ENCODE results near the gene SND1.

Gene SND1

DNA sequence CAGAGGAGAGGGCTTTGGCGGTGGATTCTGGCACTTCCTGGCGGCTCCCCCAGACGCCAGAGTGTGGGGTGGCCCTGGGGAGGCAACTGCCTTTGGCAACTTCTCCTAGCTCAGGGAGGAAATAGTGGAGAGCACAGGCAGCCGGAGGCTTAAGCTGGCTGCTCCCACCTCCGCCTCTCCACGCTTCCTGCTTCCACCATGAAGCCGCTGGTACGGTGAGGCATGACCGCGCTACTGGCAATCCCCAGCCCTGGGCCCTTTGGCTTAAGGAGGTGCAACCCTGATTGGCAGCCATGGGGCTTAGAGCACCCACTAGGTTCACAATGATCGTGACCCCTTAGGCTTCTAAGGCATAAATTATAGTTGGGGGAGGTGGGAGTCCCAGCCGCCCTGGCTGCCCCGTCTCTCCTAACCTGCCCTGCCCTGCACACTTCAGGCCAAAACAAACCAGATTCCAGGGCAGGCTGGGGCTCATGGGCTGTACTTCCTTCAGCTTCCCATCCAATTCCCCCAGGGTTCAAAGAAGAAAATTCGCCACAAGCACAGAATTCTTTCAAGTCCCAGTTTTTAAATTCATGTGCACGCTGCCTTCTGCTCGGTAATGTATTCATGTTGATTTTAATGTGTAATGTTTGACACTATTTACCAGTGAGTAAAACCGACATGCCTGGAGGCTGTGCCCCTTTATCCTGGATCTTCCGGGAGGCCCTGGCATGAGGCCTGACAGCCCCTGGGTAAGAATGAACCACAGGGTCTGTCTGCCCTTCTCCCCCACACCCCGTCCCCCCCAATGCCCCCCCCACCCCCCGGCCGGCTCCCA lies 469.9 kb downstream of the SND1 start:
- no peaks in the 10 kb centered on the region for H3K36me3 ChIP-seq (ENCODE audit: control insufficient read depth, insufficient read depth, low read length)
- H3K9me3 ChIP-seq (ENCODE audit: control insufficient read depth, insufficient read depth, low read length) = no peaks in the 10 kb centered on the region
- no peaks in the 10 kb centered on the region; the same call in 1 of the 2 replicates for H3K4me1 ChIP-seq (ENCODE audit: control insufficient read depth, insufficient read depth, low read length)
- H3K27ac ChIP-seq (ENCODE audit: low read depth, low read length) = no peak overlapping the region
- H3K27me3 ChIP-seq (ENCODE audit: control insufficient read depth, insufficient read depth, low read length) = peaks cover 6% of the 10 kb centered on the region; the same call in 1 of the 2 replicates
- no peak overlapping the region for H3K4me3 ChIP-seq (ENCODE audit: low read depth, low read length)
- no peak overlapping the region for H3K9ac ChIP-seq (ENCODE audit: low read depth, low read length)

GRCh38 chr7:128122576-128123290 lies 470.7 kb downstream of the SND1 start:
- Histone ChIP-seq H3K9me3 (ENCODE audit: control insufficient read depth, insufficient read depth, low read length) (no peaks in the 10 kb centered on the region), H3K36me3 (ENCODE audit: control insufficient read depth, insufficient read depth, low read length) (no peaks in the 10 kb centered on the region), H3K4me3 (ENCODE audit: low read depth, low read length) (no peak overlapping the region), H3K4me1 (ENCODE audit: control insufficient read depth, insufficient read depth, low read length) (no peaks in the 10 kb centered on the region; the same call in 1 of the 2 replicates), H3K27me3 (ENCODE audit: control insufficient read depth, insufficient read depth, low read length) (peaks cover 6% of the 10 kb centered on the region; the same call in 1 of the 2 replicates), H3K27ac (ENCODE audit: low read depth, low read length) (no peak overlapping the region), H3K9ac (ENCODE audit: low read depth, low read length) (no peak overlapping the region)

DNA sequence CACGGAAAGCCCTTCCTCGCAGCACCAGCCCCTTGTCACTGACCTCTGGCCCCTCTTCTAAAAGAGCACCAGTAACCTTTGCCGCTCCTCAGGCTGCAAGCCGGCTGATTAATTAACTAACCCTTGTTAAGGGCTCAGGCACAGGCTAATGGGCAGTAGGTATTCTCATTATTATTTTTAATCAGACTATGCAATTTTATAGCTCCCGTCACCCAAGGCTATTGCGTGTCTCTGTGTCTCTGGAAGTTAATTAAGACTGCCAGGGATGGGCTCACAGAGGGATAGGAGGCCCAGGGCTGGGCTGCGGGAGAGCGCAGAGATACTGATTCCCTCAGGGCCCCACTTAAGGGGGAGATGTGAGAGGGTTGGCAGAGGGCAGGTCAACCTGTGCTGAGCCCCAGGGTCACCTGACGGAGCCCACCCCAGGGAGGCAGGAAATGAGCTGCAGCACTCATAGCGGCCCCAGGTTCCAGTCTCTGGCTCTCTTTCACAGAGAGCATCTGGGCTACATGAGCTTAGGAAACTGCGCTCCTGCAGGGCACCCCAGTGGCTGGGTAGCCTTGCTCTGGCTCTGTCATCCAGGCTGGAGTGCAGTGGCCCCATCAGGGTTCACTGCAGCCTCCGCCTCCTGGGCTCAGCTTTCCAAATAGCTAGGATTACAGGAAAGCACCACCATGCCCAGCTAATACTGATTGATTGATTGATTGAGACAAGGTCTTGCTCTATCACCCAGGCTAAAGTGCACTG lies 471.5 kb downstream of the SND1 start:
- H3K4me3 ChIP-seq (ENCODE audit: low read depth, low read length) = no peak overlapping the region
- H3K27me3 ChIP-seq (ENCODE audit: control insufficient read depth, insufficient read depth, low read length) = peaks cover 3% of the 10 kb centered on the region; the same call in 1 of the 2 replicates
- H3K9ac ChIP-seq (ENCODE audit: low read depth, low read length) = no peak overlapping the region
- no peaks in the 10 kb centered on the region; the same call in 1 of the 2 replicates for H3K4me1 ChIP-seq (ENCODE audit: control insufficient read depth, insufficient read depth, low read length)
- no peak overlapping the region for H3K27ac ChIP-seq (ENCODE audit: low read depth, low read length)
- no peaks in the 10 kb centered on the region for H3K9me3 ChIP-seq (ENCODE audit: control insufficient read depth, insufficient read depth, low read length)
- no peaks in the 10 kb centered on the region for H3K36me3 ChIP-seq (ENCODE audit: control insufficient read depth, insufficient read depth, low read length)

DNA sequence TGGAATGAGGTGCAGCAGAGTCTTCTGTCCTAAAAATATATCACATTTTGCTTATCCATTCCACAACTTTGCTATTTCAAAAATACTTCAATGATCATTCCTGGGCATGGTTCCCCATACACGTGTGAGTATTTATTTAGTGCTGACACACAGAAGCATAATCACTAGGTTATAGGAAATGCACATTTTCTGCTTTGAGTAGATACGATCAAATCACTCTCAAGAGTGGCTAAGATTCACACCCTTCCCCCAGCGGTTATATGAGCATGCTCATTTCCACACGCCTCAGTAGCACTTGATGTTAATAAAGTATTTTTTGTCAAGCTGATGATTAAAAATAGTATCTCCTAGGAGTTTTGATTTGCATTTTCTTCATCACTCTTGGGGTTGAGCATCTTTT lies 472.8 kb downstream of the SND1 start:
- Histone ChIP-seq H3K36me3 (ENCODE audit: control insufficient read depth, insufficient read depth, low read length) (no peaks in the 10 kb centered on the region), H3K27ac (ENCODE audit: low read depth, low read length) (no peak overlapping the region), H3K4me1 (ENCODE audit: control insufficient read depth, insufficient read depth, low read length) (no peaks in the 10 kb centered on the region; the same call in 1 of the 2 replicates), H3K27me3 (ENCODE audit: control insufficient read depth, insufficient read depth, low read length) (0 out of 2 replicates have a peak, but pooled peaks cover 3% of the 10 kb centered on the region), H3K9me3 (ENCODE audit: control insufficient read depth, insufficient read depth, low read length) (no peaks in the 10 kb centered on the region), H3K4me3 (ENCODE audit: low read depth, low read length) (no peak overlapping the region), H3K9ac (ENCODE audit: low read depth, low read length) (no peak overlapping the region)

DNA sequence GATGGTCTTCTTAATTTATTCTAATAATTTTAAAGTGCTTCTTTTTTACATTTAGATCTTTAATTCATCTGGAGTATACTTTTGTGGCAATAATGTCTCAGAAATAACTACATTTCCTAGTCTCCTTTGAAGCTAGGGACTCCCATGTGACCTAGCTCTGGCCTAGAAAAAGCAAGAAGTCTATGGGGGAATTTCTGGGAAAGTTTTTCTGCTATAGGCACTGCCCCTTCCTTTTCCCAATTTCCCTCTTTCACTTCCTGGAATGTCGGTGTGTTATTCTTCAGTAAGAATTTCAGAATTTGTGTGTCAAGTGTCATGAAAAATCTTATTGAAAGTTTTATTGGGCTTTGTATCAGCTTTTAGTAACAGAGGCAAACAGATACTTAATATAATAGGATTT lies 473.8 kb downstream of the SND1 start:
- Histone ChIP-seq H3K4me3 (ENCODE audit: low read depth, low read length) (no peak overlapping the region), H3K27me3 (ENCODE audit: control insufficient read depth, insufficient read depth, low read length) (peaks cover 13% of the 10 kb centered on the region), H3K27ac (ENCODE audit: low read depth, low read length) (no peak overlapping the region), H3K36me3 (ENCODE audit: control insufficient read depth, insufficient read depth, low read length) (no peaks in the 10 kb centered on the region), H3K4me1 (ENCODE audit: control insufficient read depth, insufficient read depth, low read length) (no peaks in the 10 kb centered on the region; the same call in 1 of the 2 replicates), H3K9ac (ENCODE audit: low read depth, low read length) (no peak overlapping the region), H3K9me3 (ENCODE audit: control insufficient read depth, insufficient read depth, low read length) (no peaks in the 10 kb centered on the region)

GRCh38 chr7:128128401-128128800 lies 476.4 kb downstream of the SND1 start:
- Histone ChIP-seq H3K4me1 (ENCODE audit: control insufficient read depth, insufficient read depth, low read length) (no peaks in the 10 kb centered on the region; the same call in 1 of the 2 replicates), H3K9ac (ENCODE audit: low read depth, low read length) (no peak overlapping the region), H3K9me3 (ENCODE audit: control insufficient read depth, insufficient read depth, low read length) (no peaks in the 10 kb centered on the region), H3K4me3 (ENCODE audit: low read depth, low read length) (no peak overlapping the region), H3K27ac (ENCODE audit: low read depth, low read length) (no peak overlapping the region), H3K36me3 (ENCODE audit: control insufficient read depth, insufficient read depth, low read length) (no peaks in the 10 kb centered on the region), H3K27me3 (ENCODE audit: control insufficient read depth, insufficient read depth, low read length) (peaks cover 25% of the 10 kb centered on the region)

GRCh38 chr7:128129224-128129864 lies 477.4 kb downstream of the SND1 start:
- Histone ChIP-seq H3K4me3 (ENCODE audit: low read depth, low read length) (no peak overlapping the region), H3K36me3 (ENCODE audit: control insufficient read depth, insufficient read depth, low read length) (no peaks in the 10 kb centered on the region), H3K4me1 (ENCODE audit: control insufficient read depth, insufficient read depth, low read length) (no peaks in the 10 kb centered on the region), H3K27me3 (ENCODE audit: control insufficient read depth, insufficient read depth, low read length) (peaks cover 31% of the 10 kb centered on the region), H3K9me3 (ENCODE audit: control insufficient read depth, insufficient read depth, low read length) (no peaks in the 10 kb centered on the region), H3K27ac (ENCODE audit: low read depth, low read length) (no peak overlapping the region), H3K9ac (ENCODE audit: low read depth, low read length) (no peak overlapping the region)

DNA sequence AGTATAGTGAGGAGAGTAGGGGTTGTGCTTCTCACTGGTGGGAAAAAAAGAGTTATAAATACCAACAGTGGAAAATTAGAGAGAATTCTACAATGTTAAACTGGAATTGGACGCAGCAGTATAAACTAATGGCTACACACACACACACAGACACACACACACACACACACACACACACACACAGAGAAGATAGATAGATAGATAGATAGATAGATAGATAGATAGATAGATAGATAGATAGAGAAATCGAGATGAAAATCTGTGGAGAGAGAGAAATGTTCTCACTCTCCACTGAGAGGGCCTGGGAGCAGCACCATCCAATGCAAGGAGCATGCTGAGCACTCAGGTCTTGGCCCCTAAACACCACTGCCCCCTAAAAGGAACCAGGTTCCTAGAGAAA lies 479.1 kb downstream of the SND1 start:
- H3K36me3 ChIP-seq (ENCODE audit: control insufficient read depth, insufficient read depth, low read length) = no peaks in the 10 kb centered on the region
- H3K9ac ChIP-seq (ENCODE audit: low read depth, low read length) = no peak overlapping the region
- no peaks in the 10 kb centered on the region for H3K9me3 ChIP-seq (ENCODE audit: control insufficient read depth, insufficient read depth, low read length)
- H3K27me3 ChIP-seq (ENCODE audit: control insufficient read depth, insufficient read depth, low read length) = peaks cover 48% of the 10 kb centered on the region
- peaks cover 9% of the 10 kb centered on the region; the same call in 1 of the 2 replicates for H3K4me1 ChIP-seq (ENCODE audit: control insufficient read depth, insufficient read depth, low read length)
- H3K27ac ChIP-seq (ENCODE audit: low read depth, low read length) = no peak overlapping the region
- no peak overlapping the region for H3K4me3 ChIP-seq (ENCODE audit: low read depth, low read length)

GRCh38 chr7:128131731-128132130 lies 479.7 kb downstream of the SND1 start:
- H3K27ac ChIP-seq (ENCODE audit: low read depth, low read length) = no peak overlapping the region
- H3K36me3 ChIP-seq (ENCODE audit: control insufficient read depth, insufficient read depth, low read length) = no peaks in the 10 kb centered on the region
- H3K4me3 ChIP-seq (ENCODE audit: low read depth, low read length) = no peak overlapping the region
- no peaks in the 10 kb centered on the region for H3K9me3 ChIP-seq (ENCODE audit: control insufficient read depth, insufficient read depth, low read length)
- H3K4me1 ChIP-seq (ENCODE audit: control insufficient read depth, insufficient read depth, low read length) = peaks cover 9% of the 10 kb centered on the region; the same call in 1 of the 2 replicates
- H3K27me3 ChIP-seq (ENCODE audit: control insufficient read depth, insufficient read depth, low read length) = peaks cover 53% of the 10 kb centered on the region
- H3K9ac ChIP-seq (ENCODE audit: low read depth, low read length) = no peak overlapping the region

GRCh38 chr7:128132426-128133069 lies 480.6 kb downstream of the SND1 start:
- no peak overlapping the region for H3K27ac ChIP-seq (ENCODE audit: low read depth, low read length)
- H3K9me3 ChIP-seq (ENCODE audit: control insufficient read depth, insufficient read depth, low read length) = no peaks in the 10 kb centered on the region
- no peaks in the 10 kb centered on the region for H3K36me3 ChIP-seq (ENCODE audit: control insufficient read depth, insufficient read depth, low read length)
- H3K27me3 ChIP-seq (ENCODE audit: control insufficient read depth, insufficient read depth, low read length) = peaks cover 61% of the 10 kb centered on the region
- peaks cover 9% of the 10 kb centered on the region; the same call in 1 of the 2 replicates for H3K4me1 ChIP-seq (ENCODE audit: control insufficient read depth, insufficient read depth, low read length)
- no peak overlapping the region for H3K9ac ChIP-seq (ENCODE audit: low read depth, low read length)
- no peak overlapping the region for H3K4me3 ChIP-seq (ENCODE audit: low read depth, low read length)

Data from HUES48 (cell line).